B cell (primary cell): Measurements from ENCODE around the gene DHRS11. TPM values are rescaled to one million over a fixed set of nuclear protein-coding genes. Genes with fewer than 3 reads are reported as not detected.
A peak's percentile ranks its signal among the peaks of the same experiment; 100 is the strongest.

Source experiments
- ATAC-seq: fragments of 200-7000 bp; cut with Tn5 transposase; one replicate; pipeline ENCODE4 v1.10.0; 2021; ENCODE audit warnings: low read depth, mild to moderate bottlenecking, moderate number of reproducible peaks, moderate library complexity
- CTCF ChIA-PET: fragments of 350-600 bp; sonication (Branson Sonifier 250); formaldehyde crosslinking; loops from one replicate; lab custom pipeline; 2021; ENCODE audit warnings: antibody characterized with exemption, inconsistent platforms; lab: Charles Lee
- POLR2A ChIA-PET: fragments of 350-600 bp; sonication (Branson Sonifier 250); formaldehyde crosslinking; loops from one replicate; lab custom pipeline; 2021; ENCODE audit warnings: antibody characterized with exemption; lab: Charles Lee
- DNase-seq: peaks from one replicate; pipeline ENCODE4 v3.0.0; 2013
- H2AFZ ChIP-seq: 2 replicates; pipeline ENCODE4 v1.6.1; 2012; ENCODE audit warnings: mild to moderate bottlenecking, low read depth, low read length; ENCODE audit not compliant: insufficient read depth, poor library complexity, severe bottlenecking
- H3K27ac ChIP-seq, 2 donors: 1 replicate in 1 of 2; 2 replicates in 1 of 2; pipeline ENCODE4 v1.5.1; 2012 to 2013; ENCODE audit warnings: low read length in 2 of 2, mild to moderate bottlenecking in 2 of 2, moderate library complexity in 1 of 2
- H3K27me3 ChIP-seq, 4 experiments: fragments of 200-600 bp in 1 of 4; sonication (generic) in 1 of 4; replicated peaks in 1 of 4; 1 replicate in 2 of 4; 2 replicates in 2 of 4; pipeline versions ENCODE4 v1.6.1 to v1.7.0; 2013 to 2016; ENCODE audit warnings: low read length in 3 of 4, mild to moderate bottlenecking in 2 of 4, mixed read lengths in 1 of 4, moderate library complexity in 1 of 4; ENCODE audit not compliant: insufficient read depth in 4 of 4, control insufficient read depth in 3 of 4; ENCODE audit errors: control extremely low read depth in 1 of 4
- H3K36me3 ChIP-seq, 2 experiments: replicated peaks in 1 of 2; 1 replicate in 1 of 2; 2 replicates in 1 of 2; pipeline versions ENCODE4 v1.6.1 to v1.7.1; 2013; ENCODE audit warnings: low read length in 1 of 2; ENCODE audit not compliant: insufficient read depth in 2 of 2, control insufficient read depth in 1 of 2; ENCODE audit errors: control extremely low read depth in 1 of 2, extremely low read depth in 1 of 2
- H3K4me1 ChIP-seq, 2 donors: fragments of 200-600 bp in 1 of 2; sonication (generic) in 1 of 2; 1 replicate in 1 of 2; 2 replicates in 1 of 2; pipeline versions ENCODE4 v1.5.1 to v1.6.1; 2013 to 2017; ENCODE audit warnings: low read length in 2 of 2; ENCODE audit not compliant: control insufficient read depth in 2 of 2, insufficient read depth in 2 of 2
- H3K4me2 ChIP-seq: replicated peaks from 2 replicates; pipeline ENCODE3; 2012; ENCODE audit warnings: mild to moderate bottlenecking, low read depth, low read length; ENCODE audit not compliant: poor library complexity, severe bottlenecking
- H3K4me3 ChIP-seq, 5 experiments: fragments of 200-600 bp in 1 of 5; sonication (generic) in 1 of 5; 1 replicate in 3 of 5; 2 replicates in 2 of 5; pipeline versions ENCODE4 v1.5.1 to v1.7.0; 2011 to 2016; ENCODE audit warnings: low read length in 4 of 5, mild to moderate bottlenecking in 4 of 5, low read depth in 2 of 5, control low read depth in 1 of 5, moderate library complexity in 1 of 5; ENCODE audit not compliant: insufficient read depth in 1 of 5; ENCODE audit errors: control extremely low read depth in 1 of 5, extremely low read depth in 1 of 5
- H3K79me2 ChIP-seq: fragments of 200-600 bp; sonication (generic); one replicate; pipeline ENCODE4 v1.6.0; 2016; ENCODE audit warnings: low read length; ENCODE audit not compliant: control insufficient read depth, insufficient read depth
- H3K9ac ChIP-seq: fragments of 200-600 bp; sonication (generic); 2 replicates; pipeline ENCODE4 v1.6.1; 2017; ENCODE audit warnings: mild to moderate bottlenecking, low read length, moderate library complexity
- H3K9me3 ChIP-seq, 3 donors: one replicate each; pipeline versions ENCODE4 v1.6.1 to v1.7.1; 2013; ENCODE audit warnings: low read length in 2 of 3; ENCODE audit not compliant: control insufficient read depth in 2 of 3, insufficient read depth in 1 of 3; ENCODE audit errors: control extremely low read depth in 1 of 3
- H4K20me1 ChIP-seq: 2 replicates; pipeline ENCODE4 v1.6.0; 2012; ENCODE audit warnings: mild to moderate bottlenecking, low read length; ENCODE audit not compliant: insufficient read depth, control insufficient read depth, poor library complexity, severe bottlenecking
- H3K27ac Mint-ChIP-seq: one replicate; pipeline ENCODE4 v1.8.0; 2021; ENCODE audit warnings: mixed read lengths
- H3K27me3 Mint-ChIP-seq: one replicate; pipeline ENCODE4 v1.8.0; 2021; ENCODE audit warnings: mixed read lengths
- H3K4me1 Mint-ChIP-seq: one replicate; pipeline ENCODE4 v1.8.0; 2021; ENCODE audit warnings: mixed read lengths
- H3K4me3 Mint-ChIP-seq: one replicate; pipeline ENCODE4 v1.8.0; 2021; ENCODE audit warnings: mixed read lengths
- H3K9me3 Mint-ChIP-seq: one replicate; pipeline ENCODE4 v1.8.0; 2022; ENCODE audit warnings: mixed read lengths; ENCODE audit not compliant: insufficient read depth
- EZH2 ChIP-seq: IDR thresholded peaks from 2 replicates; pipeline ENCODE4 v1.6.1; 2012; ENCODE audit warnings: borderline replicate concordance, low read depth, mild to moderate bottlenecking, moderate library complexity, low read length; ENCODE audit not compliant: insufficient read depth, poor library complexity, severe bottlenecking
- WGBS: methylation state at CpG from one replicate; pipeline ENCODE4 v1.1.5; 2013; ENCODE audit warnings: missing lambda C conversion rate; ENCODE audit not compliant: insufficient coverage; 5-methylcytosine and 5-hydroxymethylcytosine counted together
- intact Hi-C: fragments of 100-400 bp; cut with micrococcal nuclease; formaldehyde crosslinking; loops from one replicate; pipeline ENCODE4 v1.10.0; 2022
- polyA plus RNA-seq: library from polyadenylated mRNA; depleted of rRNA; stranded (reverse); fragments of >200 nt; gene quantifications from 2 replicates; pipeline ENCODE4 v1.2.3, GENCODE V29; 2012
- total RNA-seq, 2 donors: library from RNA; stranded (reverse); fragments of 120-200 nt in 1 of 2; gene quantifications; 1 replicate in 1 of 2; 2 replicates in 1 of 2; pipeline versions ENCODE4 v1.2.3 to v1.2.4, GENCODE V29; 2013 to 2022
- TF ChIP-seq, protein P1 (sequence below): fragments of 200-600 bp; IDR thresholded peaks from one replicate; pipeline ENCODE4 v1.8.0; 2022; ENCODE audit warnings: antibody characterized with exemption, mild to moderate bottlenecking

The DHRS11 gene
- total and polyA plus RNA-seq, 2 donors (not counting 1 experiment from before 2014, with no cell fraction given), result 4.3 to 8.2 TPM

GRCh38 chr17:36546418-36547093, 45.1 kb upstream of the DHRS11 start:
- intact Hi-C loops, result loop anchor here (5.0 to 10.0 kb wide), 3 partner anchors 401 to 1202 kb away; partner anchors contain the start of gene AATF
- Histone ChIP-seq H3K4me1 (peaks cover 50 to 55% of the 10 kb centered on the region in 2 donors), H4K20me1 (peaks cover 62% of the 10 kb centered on the region), H2AFZ (no peak overlapping the region), H3K9me3 (no peaks in the 10 kb centered on the region), H3K79me2 (peaks cover 75% of the 10 kb centered on the region), H3K9ac (peak overlapping the region; percentile 100), H3K4me3 (peak overlapping the region; percentile 74 to 94 (median 92)), H3K4me2 (peak overlapping the region; percentile 93), H3K36me3 (peaks cover 0 to 6% of the 10 kb centered on the region in 2 experiments), H3K27ac (peak overlapping the region; percentile 96 to 100), H3K27me3 (no peaks in the 10 kb centered on the region)
- POLR2A ChIA-PET, result interaction anchor here (3.5 kb wide), 1 partner anchor 12 kb away, joined by 57 read pairs; the partner anchor contains the start of genes MYO19 and PIGW
- H3K4me3 Mint-ChIP-seq, result peak overlapping the region; percentile 96
- CTCF ChIA-PET, result interaction anchor here (1.5 to 5.0 kb wide), 3 partner anchors 12 to 55 kb away, joined by 4 to 34 read pairs (median 5); partner anchors contain the start of genes MRM1, MYO19 and PIGW
- no peaks in the 10 kb centered on the region for H3K27me3 Mint-ChIP-seq
- peaks cover 53% of the 10 kb centered on the region for H3K4me1 Mint-ChIP-seq
- H3K27ac Mint-ChIP-seq, result peak overlapping the region; percentile 98
- no peak for ATAC-seq
- 13% methylated on average over 3 of the region's 7 CpGs for WGBS
- no peak for DNase-seq
- H3K9me3 Mint-ChIP-seq, result no peaks in the 10 kb centered on the region
- TF ChIP-seq, protein P1, sequence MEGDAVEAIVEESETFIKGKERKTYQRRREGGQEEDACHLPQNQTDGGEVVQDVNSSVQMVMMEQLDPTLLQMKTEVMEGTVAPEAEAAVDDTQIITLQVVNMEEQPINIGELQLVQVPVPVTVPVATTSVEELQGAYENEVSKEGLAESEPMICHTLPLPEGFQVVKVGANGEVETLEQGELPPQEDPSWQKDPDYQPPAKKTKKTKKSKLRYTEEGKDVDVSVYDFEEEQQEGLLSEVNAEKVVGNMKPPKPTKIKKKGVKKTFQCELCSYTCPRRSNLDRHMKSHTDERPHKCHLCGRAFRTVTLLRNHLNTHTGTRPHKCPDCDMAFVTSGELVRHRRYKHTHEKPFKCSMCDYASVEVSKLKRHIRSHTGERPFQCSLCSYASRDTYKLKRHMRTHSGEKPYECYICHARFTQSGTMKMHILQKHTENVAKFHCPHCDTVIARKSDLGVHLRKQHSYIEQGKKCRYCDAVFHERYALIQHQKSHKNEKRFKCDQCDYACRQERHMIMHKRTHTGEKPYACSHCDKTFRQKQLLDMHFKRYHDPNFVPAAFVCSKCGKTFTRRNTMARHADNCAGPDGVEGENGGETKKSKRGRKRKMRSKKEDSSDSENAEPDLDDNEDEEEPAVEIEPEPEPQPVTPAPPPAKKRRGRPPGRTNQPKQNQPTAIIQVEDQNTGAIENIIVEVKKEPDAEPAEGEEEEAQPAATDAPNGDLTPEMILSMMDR, result no peak
- TF ChIP-seq EZH2, result no peak

- Histone ChIP-seq H4K20me1 (peaks cover 74% of the 10 kb centered on the region), H3K4me2 (peak overlapping the region; percentile 93), H3K36me3 (peaks cover 0 to 6% of the 10 kb centered on the region in 2 experiments), H3K4me1 (peaks cover 54 to 56% of the 10 kb centered on the region in 2 donors), H3K4me3 (no peak overlapping the region), H3K79me2 (peaks cover 80% of the 10 kb centered on the region), H3K27ac (peak overlapping the region in 1 of 2 donors; percentile 100), H2AFZ (no peak overlapping the region), H3K27me3 (no peaks in the 10 kb centered on the region), H3K9me3 (no peaks in the 10 kb centered on the region), H3K9ac (no peak overlapping the region)
- TF ChIP-seq, protein P1, result no peak
- ATAC-seq (no peak), DNase-seq (no peak)
- Mint-ChIP-seq H3K4me1 (peaks cover 59% of the 10 kb centered on the region), H3K4me3 (peak overlapping the region; percentile 42), H3K27me3 (no peaks in the 10 kb centered on the region), H3K27ac (peak overlapping the region; percentile 67), H3K9me3 (no peaks in the 10 kb centered on the region)
- CTCF ChIA-PET, result no interaction called here
- intact Hi-C loops, result loop anchor here (5.0 to 10.0 kb wide), 3 partner anchors 400 to 1203 kb away; partner anchors contain the start of gene AATF
- POLR2A ChIA-PET, result no interaction called here
Measured at GRCh38 chr17:36547776-36548175, 43.9 kb upstream of the DHRS11 start.
